H54 (cell line): ENCODE results near the gene CELA3B.
"Not testable (repeated sequence)": the region's sequence is repeated elsewhere in the genome, so short reads cannot be mapped to it uniquely, and the experiment has no call there.

Source experiments
- DNase-seq: peaks from one replicate; pipeline ENCODE4 v3.0.0; 2011; ENCODE audit warnings: low spot score, mixed read lengths; ENCODE audit not compliant: insufficient read length
- FAIRE-seq: peaks from 3 replicates; lab custom pipeline; 2011; peaks lifted over from hg19 to GRCh38; lab: Jason Lieb, UNC
- POLR2A ChIP-seq: IDR thresholded peaks from 2 replicates; pipeline ENCODE4 v1.6.1; 2011; ENCODE audit warnings: low read depth, mild to moderate bottlenecking, low read length

The CELA3B gene

GRCh38 chr1:21985893-21986292, 9.1 kb downstream of the CELA3B start:
- FAIRE-seq, DNase-seq: not testable (repeated sequence)

DNA sequence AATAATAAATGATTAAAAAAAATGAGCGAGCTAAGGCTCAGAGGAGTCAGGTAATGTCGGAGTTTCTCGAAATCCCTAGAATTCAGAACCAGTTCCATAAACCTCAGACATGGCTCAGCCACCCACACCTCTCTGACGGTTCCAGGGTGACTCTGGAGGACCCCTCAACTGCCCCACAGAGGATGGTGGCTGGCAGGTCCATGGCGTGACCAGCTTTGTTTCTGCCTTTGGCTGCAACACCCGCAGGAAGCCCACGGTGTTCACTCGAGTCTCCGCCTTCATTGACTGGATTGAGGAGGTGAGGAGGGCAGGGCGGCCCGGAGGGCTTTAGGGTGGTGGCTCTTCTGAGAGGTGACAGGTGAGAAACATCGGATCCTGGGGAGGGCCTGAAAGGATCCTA, 9.6 kb downstream of the CELA3B start:
- DNase-seq, FAIRE-seq: not testable (repeated sequence)

- FAIRE-seq: not testable (repeated sequence)
These were observed 13.0 kb downstream of the CELA3B start for GRCh38 chr1:21989672-21990393.

GRCh38 chr1:21992186-21992585, 15.4 kb downstream of the CELA3B start:
- not testable (repeated sequence) for DNase-seq, FAIRE-seq

More at GRCh38 chr1:21989672-21990393, 13.0 kb downstream of the CELA3B start:
- not testable (repeated sequence) for DNase-seq

- DNase-seq, FAIRE-seq: not testable (repeated sequence)
These were observed 17.9 kb downstream of the CELA3B start for GRCh38 chr1:21994716-21995115.

- not testable (repeated sequence) for DNase-seq, FAIRE-seq
These were observed 19.8 kb downstream of the CELA3B start for GRCh38 chr1:21996663-21996970.

DNA sequence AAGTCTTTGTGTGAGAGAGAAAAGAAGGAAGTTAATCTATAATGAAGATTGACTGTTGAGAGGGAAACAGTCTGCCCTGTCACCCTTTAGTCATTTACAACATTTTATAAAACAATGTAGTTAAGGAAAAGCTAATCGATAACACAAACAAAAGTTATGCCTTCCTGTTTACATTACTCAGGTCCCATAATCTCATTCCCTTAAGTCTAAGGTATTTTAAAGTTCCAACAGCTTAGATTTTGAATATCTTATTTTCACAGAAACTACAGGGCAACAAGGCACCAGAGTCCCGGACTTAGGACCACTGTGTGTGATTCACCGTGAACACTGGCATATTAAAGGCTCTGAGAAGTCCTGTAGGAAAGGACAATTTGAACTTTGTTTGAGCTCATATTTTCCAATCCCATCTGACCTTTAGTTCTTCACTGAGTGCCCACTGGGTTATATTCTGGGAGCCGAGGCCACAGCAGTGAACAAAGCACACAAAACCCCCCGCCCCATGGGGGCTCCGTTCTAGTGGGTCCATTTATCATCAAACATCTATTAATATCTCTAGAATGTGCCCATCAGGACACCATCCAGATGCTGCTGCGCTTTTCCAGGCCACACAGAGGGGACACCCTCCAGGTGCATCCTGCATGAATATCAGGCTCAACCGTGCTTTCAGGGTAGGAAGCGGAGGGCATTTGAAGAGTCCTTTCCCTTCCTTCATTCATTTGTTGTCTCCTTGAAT, 21.2 kb downstream of the CELA3B start:
- not testable (repeated sequence) for DNase-seq, FAIRE-seq

DNA sequence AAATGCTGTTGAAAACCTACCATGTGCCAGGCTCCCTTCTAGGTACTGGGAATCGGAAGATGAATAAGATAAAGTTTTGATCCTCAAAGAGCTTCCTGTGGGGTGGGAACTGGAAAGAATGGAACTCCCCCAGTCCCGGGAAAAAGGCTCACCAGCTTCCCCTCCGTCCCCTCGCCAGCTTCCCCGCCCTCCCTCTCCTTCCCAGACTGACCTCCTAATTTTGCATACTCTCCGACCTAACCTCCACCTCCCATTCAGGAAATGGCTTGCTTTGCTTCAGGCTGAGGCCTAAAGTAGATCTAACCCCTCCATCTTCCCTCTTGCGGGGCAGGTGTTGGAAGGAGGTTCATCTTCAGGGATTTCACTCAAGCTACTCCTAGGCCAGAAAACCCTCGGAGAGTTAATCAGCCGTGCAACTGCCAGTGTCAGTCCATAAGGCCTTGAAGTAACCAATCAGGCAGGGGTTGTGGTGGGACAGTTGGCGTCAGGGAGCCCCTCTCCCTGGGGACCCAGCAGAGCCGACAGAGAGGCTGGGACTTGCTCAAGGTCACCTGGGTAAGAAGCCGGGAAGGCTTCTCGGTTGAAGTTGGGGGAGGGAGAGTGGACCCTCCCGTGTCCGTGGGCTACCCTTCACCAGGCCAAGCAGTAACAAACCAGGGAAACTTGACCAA, 21.9 kb downstream of the CELA3B start:
- FAIRE-seq, DNase-seq: not testable (repeated sequence)

DNA sequence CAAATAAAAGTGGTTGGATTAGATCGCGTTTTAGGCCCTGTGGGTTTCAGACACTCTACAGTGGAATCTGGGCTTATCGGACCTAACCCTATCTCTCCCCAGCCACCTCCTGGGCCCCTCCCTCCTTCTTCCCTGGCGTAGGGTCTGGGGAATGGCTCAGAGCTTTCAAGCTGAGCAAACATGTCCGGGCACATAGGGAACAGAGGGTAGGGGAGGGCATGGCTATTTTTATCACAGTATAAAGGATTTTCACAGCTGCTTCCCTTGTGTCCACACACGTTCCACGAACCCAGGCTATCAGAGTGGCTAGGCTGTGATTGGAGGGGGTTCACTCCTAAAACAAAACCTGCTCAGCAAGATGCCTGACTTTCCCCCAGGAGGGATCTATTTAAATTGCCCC, 22.8 kb downstream of the CELA3B start:
- DNase-seq, FAIRE-seq: not testable (repeated sequence)

- TF ChIP-seq POLR2A: no peak
- DNase-seq (no peak), FAIRE-seq (no peak)
These were observed 24.6 kb downstream of the CELA3B start, which contains the start of gene CELA3A for GRCh38 chr1:22001409-22001808. Gene CELA3A, plus strand, starts transcription at chr1:22001657. Its CDS starts 18 bp downstream, at chr1:22001675.

- FAIRE-seq, DNase-seq: not testable (repeated sequence)
These were observed 25.6 kb downstream of the CELA3B start for GRCh38 chr1:22002461-22002860.

- FAIRE-seq, DNase-seq: not testable (repeated sequence)
These were observed 26.1 kb downstream of the CELA3B start for GRCh38 chr1:22002875-22003274.

GRCh38 chr1:22003959-22004358, 27.1 kb downstream of the CELA3B start:
- FAIRE-seq, DNase-seq: not testable (repeated sequence)

DNA sequence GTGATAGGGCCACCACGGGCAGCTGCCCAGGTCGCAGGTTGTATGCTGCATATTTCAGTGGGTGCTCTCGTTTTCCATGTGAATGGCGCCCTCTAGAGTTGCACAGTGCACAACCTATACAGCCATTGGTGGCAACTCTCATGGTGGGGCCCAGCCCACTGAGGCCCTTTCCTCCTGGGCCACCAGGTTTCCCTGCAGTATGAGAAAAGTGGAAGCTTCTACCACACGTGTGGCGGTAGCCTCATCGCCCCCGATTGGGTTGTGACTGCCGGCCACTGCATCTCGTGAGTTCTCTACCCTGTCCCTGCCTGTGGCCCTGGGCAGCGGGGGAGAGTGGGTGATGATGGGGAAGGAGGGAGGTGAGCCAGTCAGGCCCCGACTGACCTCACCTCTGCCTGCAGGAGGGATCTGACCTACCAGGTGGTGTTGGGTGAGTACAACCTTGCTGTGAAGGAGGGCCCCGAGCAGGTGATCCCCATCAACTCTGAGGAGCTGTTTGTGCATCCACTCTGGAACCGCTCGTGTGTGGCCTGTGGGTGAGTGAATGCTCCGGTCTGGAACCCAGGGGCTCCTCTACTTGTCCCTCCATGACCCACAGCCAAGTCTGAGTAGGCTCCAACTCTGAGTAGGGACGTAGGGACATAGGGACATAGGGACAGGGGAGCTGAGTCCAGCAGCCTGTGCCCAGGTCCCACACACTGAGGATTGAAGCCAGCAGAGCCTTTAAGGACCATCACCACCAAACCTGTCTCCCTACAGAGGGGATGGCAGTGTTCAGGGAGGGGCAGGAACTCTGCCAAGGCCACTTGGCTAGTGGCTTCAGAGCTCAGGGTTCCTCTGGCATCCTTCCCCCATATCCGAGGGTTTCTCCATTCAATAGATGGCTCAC, 28.7 kb downstream of the CELA3B start:
- DNase-seq, FAIRE-seq: not testable (repeated sequence)

DNA sequence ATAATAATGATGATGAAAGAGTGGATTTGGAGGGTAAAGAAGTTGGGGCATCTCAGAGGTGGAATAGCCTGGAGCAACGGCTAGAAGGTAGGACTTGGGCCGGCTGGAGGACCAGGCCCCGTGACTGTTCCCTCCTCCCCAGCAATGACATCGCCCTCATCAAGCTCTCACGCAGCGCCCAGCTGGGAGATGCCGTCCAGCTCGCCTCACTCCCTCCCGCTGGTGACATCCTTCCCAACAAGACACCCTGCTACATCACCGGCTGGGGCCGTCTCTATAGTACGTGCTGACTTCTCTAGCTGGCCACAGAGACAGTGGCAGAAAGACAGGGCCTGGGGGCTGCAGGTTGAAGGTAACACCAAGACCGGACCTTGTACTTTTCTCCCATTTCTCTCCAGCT, 29.9 kb downstream of the CELA3B start:
- FAIRE-seq, DNase-seq: not testable (repeated sequence)

GRCh38 chr1:22007262-22007661, 30.4 kb downstream of the CELA3B start:
- DNase-seq, FAIRE-seq: not testable (repeated sequence)

DNA sequence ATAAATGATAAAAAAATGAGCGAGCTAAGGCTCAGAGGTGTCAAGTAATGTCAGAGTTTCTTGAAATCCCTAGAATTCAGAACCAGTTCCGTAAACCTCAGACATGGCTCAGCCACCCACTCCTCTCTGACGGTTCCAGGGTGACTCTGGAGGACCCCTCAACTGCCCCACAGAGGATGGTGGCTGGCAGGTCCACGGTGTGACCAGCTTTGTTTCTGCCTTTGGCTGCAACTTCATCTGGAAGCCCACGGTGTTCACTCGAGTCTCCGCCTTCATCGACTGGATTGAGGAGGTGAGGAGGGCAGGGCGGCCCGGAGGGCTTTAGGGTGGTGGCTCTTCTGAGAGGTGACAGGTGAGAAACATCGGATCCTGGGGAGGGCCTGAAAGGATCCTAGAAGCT, 32.7 kb downstream of the CELA3B start:
- FAIRE-seq, DNase-seq: not testable (repeated sequence)

DNA sequence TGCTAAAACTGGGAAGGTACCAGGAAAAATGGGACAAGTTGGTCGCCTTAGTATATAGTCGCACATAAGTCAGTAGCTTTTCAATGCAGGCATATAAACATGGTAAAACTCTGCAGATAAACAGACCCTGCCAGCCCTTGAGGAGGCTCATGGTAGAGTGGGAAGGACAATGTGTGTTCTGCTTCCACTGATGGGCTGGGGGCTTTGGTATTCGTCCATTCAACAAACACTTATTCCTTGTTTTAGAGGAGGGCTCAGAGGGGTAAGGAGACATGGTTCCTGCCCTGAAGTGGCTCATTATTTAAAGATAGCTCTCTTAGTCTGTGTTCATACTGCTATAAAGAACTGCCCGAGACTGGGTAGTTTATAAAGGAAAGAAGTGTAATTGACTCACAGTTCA, 35.9 kb downstream of the CELA3B start:
- DNase-seq, FAIRE-seq: not testable (repeated sequence)

DNA sequence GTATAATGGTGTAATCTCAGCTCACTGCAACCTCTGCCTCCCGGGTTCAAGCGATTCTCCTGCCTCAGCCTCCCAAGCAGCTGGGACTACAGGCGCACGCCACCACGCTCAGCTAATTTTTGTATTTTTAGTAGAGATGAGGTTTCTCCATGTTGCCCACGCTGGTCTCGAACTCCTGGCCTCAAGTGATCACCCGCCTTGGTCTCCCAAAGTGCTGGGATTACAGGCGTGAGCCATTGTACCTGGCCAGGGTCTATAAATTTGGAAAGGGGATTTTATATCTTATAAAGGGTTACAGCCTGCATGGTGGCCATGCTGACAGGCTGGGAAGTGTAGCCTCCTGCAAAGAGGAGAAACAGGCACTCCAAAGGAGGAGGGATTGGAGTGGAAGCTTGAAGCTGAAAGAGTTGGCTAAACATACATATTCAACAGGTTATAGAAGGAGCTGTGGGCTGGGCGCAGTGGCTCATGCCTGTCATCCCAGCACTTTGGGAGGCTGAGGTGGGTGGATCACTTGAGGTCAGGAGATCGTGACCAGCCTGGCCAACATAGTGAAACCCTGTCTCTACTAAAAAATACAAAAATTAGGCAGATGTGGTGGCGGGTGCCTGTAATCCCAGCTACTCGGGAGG, 37.9 kb downstream of the CELA3B start:
- not testable (repeated sequence) for FAIRE-seq

More for the DNA sequence above, 37.9 kb downstream of the CELA3B start:
- not testable (repeated sequence) for DNase-seq
